Measurements from ENCODE around the gene TEAD4.

TEAD4 gene

DNA sequence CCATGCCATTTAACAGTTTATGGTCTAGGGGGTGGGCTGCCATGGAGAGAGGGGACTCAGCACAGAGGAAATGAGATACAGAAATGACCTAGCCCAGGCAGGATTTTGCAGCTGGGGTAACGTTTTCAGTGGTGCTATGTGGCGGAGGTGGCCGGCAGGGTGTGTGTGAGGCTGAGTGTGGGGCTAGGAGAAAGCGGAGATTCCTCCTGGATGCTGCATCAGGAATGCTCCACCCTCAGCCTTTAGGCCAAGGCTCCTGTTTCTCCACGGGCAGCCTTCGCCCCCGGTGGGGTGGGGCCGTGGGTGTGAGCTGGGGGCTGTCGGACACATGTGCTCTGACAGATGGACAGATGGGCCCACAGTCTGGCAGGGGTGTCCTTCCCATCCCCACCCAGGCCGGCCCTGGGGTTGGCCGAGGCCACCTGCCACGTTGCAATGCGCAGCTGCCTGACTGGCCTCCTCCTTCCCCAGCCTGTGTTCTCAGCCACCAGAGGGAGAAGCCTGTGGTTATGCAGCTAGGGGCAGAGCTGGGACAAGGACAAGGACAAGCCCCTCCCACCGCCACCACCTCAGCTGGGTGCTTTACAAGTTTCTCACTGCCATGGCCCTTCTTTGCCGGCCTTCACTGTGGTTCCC is 44.3 kb downstream of the TEAD4 start:
- DNase-seq, result no peak

DNA sequence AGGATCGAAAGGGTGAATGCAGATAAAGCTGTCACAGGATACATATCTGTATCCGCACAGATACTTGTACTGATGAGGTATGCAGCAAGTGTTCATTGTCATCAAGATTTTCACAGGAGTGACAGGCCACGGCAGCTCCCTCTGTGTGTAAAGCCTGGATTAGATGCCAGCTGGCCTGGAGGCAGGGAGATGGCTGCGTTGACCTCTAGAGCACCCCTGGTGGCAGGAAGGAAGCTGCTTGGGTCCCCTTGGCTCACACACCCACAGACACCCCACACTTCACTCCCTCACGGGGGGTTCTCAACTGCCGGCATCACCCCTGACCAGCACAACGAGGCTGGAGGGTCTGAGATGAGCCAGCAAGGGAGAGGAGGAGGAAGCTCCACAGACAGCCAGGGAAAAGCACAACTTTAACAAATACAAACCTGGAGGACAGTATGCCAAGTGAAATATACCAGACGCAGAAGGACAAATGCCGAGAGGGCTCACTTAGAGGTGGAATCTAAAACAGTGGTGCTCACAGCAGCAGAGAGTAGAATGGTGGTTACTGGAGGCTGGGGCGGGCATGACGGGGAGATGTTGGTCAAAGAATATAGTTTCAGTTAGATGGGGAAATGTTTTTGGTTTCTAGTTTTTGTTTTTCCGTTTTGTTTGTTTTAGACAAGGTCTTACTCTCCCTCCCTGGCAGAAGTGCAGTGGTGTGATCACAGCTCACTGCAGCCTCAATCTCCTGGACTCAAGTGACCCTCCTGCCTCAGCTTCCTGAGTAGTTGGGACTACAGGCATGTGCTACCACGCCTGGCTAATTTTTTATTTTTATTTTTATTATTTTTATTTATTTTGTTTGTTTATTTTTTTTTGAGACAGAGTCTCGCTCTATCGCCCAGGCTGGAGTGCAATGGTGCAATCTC is 45.7 kb downstream of the TEAD4 start:
- no peak for DNase-seq

DNA sequence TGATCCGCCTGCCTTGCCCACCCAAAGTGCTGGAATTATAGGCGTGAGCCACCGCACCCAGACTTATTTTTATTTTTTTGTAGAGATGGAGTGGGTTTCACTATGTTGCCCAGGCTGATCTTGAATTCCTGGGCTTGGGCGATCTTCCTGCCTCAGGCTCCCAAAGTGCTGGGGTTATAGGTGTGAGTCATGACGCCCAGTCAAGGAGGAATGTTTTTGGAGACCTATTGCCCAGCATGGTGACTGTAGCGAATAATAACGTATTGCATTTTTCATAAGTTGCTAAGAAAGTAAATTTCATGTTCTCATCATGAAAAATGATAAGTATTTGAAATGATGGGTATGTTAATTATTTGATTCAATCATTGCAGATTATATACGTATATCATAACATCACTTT is 46.5 kb downstream of the TEAD4 start:
- no peak for DNase-seq

DNA sequence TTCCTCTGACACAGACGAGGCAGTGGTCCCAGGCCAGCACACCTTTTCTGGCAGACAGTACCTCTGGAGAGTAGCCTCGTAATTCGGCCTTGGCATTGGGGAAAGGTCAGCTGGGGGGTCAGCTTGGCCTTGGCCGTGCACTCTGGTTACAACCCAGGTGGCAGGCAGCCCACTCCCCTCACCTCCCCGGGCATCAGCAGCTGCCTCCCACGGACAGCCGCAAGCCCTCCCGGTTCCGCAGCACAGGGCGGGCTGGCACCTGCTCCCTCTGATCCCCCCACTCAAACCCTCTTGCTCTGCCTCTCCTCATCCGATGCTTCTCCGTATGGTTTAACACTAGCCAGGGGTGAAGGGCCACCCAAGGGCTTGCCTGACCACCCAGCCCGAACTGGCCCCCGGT is 50.6 kb downstream of the TEAD4 start:
- no peak for DNase-seq

DNA sequence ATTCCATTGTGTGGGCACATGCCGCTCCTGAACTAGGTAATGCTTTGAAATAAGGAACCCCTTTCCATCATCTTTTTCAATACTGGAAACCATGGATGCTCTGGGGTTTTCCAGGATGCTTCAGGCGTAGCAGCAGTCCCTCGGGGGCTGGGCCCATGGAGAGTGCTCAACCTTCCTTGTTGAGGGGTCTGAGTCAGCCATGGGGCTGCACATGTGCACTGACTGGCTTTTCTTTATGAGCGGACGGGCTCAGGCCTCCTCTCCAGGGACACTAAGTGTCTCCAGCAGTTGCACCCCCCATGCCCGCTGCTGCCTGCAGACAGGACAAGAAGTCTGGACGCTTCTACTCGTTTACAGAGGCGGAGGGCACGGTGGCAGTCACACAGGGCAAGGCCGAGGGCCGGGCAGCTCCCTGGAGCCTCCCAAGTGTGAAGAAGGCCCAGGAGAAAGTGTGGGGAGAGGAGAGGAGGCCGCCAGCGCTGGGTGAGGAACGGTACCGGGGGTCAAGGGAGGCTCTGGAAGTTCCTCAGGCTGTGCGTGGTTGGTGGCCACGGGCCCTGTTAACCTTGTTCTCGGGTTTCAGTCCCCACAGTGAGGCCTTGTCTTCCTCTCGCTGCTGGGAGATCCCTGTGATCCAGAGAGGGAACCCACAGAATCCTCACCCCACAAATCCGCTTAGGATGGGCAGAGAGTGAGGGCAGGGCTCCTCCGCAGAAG is 51.2 kb downstream of the TEAD4 start:
- no peak for DNase-seq

DNA sequence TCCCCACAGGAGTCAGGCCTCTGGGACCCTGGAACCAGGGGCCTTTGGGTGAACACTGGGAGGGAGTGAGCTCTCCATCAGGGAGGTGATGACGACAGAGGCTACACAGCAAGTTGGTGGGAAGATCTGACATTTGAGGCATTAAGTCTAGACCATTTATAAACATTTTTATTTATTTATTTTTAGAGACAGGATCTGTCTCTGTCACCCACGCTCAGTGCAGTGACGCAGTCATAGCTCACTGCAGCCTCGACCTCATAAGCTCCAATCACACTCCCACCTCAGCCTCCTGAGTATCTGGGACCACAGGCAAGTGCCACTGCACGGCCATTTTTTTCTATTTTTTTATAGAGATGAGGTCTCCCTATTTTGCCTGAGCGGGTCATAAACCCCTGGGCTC is 53.6 kb downstream of the TEAD4 start:
- DNase-seq, result no peak

DNA sequence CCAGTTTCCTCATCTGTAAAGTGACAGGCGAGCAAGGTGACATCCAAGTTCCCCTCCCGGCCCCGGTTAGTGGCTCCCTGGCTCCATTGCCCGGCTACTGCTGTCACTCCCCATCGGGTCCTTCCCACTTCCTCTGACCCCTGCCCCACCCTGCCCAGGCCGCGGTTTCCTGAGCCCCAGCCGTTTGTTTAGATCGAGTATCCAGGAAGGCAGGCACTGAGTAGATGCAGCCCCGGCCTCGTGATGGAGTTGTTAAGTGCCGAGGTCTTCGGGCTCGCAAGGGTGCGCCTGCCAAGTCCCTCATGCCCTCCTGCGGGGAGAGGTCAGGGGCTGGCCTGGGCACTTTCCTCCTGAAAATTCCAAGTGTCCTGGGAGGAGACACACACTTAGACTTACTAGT is 55.4 kb downstream of the TEAD4 start:
- DNase-seq, result no peak

DNA sequence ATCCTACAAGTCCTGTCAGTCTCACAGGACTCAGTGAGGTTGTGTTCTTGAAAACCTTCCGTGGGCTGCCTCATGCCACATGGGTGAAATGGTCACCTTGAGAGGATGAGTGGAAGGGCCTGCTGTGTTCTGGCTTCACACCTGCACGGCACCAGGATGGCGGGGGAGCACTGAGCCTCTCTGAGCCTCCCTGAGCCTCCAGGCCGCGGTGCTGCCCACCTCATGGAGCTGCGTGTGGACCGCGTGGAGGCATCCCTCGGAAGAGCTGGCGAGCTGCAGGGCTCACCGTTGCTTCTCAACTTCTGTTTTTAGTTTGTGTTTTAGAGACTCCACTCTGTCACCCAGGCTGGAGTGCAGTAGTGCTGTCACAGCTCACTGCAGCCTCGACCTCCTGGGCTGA is 56.2 kb downstream of the TEAD4 start:
- DNase-seq, result no peak

DNA sequence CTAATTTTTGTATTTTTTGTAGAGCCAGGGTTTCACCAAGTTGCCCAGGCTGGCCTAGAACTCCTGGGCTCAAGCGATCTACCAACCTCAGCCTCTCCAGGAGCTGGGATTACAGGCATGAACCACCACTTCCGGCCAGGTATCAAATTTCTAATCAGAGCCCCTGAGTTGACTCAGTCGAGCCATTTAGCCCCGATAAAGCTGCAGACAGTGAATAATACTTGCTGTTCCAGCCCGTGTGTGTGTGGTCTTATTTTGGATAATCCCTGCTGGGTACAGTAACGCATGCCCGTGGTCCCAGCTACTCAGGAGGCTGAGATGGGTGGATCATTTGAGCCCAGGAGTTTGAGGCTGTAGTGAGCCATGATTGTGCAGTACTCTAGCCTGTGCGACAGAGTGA is 57.0 kb downstream of the TEAD4 start:
- DNase-seq, result no peak

DNA sequence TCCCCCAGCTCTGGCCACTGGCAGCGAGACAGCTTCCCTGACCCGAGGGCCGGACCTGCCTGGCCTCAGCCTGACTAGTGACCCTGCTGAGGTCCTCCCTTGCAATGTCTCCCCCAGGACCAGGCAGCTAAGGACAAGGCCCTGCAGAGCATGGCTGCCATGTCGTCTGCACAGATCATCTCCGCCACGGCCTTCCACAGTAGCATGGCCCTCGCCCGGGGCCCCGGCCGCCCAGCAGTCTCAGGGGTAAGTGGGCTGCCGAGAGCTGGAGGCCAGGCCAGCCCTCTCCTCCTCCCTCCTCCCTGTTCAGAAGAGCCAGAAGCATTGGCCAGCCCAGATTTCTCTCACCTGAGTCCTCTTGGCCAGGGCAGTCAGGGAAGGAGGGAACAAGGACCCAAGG is 58.1 kb downstream of the TEAD4 start:
- no peak for DNase-seq

DNA sequence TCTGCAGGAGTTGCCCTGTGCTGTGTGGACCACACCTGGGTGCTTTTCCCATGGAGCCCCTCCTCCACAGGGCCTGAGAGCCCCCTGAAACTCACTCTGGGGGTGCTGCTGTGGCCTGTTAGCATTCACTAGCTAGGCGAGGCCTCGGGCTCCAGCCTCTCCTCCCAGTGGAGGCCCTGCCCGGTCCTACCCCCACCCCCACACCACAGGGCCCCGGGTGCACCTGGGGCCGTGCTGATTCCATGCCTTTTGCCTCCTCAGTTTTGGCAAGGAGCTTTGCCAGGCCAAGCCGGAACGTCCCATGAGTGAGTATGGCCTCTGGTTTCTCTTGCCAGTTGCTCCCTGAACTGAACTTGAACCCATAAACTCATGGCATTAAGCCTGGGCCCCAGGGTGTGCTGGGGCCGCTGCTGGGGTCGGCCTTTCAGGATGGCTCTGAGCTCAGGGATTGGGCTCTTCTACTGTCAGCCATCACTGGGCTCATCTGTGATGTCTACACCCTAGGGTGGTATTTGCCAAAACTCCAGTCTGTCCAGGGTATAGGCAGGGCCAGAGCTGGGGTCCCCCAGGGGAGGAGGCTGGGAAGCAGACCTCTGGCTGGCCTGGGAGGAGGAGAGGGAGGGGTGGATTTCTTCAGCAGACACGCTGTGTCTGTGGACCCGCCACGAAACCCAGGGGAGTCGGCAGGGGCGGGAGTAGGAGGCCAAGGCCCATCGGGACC is 59.2 kb downstream of the TEAD4 start:
- DNase-seq, result no peak

DNA sequence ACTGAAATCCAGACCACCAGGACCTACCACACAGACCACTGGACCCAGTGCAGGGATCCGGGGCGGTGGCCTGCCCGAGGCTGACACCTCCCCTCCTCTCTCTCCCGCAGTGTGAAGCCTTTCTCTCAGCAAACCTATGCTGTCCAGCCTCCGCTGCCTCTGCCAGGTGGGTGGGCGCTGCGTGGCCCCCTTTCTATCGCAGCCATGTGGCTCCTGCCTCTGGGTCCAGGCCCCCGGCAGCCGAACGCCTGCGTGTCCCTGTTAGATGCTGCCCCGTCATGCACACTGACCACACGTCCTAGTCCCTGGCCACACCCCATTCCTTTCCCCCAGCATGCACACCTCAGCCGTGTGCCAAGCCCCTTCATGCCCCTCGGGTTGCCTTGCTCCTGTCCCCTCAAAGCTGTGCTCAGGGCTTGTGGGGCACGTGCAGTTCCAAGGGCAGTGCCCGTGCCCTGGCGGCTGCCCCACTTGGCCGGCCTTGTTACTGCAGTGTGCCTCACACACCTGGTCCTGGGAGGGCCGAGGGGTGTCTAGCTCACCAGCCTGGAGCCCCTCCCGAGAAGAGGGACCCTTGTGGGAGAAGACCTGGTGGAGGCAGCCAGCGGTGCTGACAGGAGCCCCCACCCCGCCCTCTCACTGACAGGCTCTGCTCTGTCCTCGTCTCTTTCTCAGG is 59.9 kb downstream of the TEAD4 start:
- DNase-seq, result no peak

DNA sequence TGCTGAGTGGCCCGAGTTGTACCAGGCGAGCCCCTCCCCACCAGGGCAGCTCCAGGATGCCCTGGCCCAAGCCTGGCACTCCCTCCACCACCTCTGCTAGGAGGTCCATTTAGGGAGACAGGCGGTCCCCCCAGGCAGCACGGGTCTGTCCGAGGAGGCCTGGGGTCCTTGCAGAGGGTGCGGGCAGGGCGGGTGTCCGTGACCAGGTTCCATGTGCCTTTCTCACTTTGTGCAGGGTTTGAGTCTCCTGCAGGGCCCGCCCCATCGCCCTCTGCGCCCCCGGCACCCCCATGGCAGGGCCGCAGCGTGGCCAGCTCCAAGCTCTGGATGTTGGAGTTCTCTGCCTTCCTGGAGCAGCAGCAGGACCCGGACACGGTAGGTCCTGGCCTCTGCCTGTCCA is 61.2 kb downstream of the TEAD4 start:
- DNase-seq, result no peak

DNA sequence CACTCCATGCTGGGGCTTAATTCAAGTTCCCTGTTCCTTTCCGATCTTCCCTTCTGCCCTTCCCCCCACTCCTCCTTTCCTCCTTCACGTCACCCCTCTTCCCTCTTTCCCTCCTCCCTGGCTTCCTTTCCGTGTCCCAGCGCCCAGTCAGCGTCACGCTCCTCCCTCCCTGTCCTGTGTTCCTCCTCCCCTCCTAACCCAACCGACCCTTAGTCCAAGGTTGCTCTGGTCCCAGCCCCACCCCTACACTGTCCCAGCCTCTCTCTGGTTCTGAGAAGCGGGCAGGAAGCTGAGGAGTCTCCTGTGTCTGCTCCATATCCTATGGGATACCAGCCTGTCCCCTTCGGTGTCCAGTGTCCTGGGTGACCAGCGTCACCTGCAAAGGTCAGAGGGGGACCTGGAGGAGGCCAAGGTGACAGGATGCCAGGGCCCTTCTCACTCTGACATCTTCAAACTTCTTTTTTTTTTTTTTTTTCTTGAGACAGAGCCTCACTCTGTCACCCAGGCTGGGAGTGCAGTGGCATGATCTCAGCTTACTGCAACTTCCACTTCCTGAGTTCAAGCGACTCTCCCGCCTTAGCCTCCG is 61.7 kb downstream of the TEAD4 start:
- DNase-seq, result no peak

DNA sequence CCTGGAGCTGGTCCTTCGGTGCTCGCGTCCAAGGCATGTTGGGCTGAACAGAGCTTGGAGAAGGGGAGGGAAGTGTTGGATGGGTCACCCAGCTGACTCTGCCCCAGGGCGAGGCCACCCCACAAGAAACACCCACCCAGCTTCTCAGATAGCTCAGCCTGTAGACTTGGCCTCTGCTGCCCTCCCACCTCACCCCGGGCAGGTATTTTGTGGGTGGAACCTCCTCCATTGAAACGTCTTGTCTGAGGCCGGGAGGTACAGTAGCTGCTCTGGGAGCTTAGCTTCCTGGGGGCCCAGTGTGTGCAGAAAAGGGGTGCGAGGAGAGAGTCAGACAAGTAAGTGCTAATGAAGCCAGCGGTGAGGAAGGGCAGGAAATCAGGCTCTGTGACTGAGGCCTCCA is 63.2 kb downstream of the TEAD4 start:
- no peak for DNase-seq

DNA sequence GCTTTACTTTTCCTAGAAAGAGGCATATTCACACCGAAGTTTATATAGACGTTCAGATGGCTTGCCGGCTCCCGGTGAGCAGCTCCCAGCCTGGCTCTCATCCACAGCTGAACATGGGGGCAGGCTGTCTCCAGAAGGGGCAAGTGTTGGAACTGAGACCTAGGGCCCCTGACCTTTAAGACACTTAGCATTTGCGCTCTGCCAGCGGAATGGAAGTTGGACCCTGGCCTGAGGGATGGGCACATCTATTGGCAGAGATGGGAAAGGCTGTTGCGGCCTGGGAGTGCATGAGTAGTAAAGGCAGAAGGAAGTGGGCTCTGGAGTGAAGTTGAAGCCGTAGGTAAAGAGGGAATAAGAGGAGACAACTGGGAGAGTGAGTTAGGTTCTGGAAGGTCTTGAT is 63.8 kb downstream of the TEAD4 start:
- DNase-seq, result no peak

DNA sequence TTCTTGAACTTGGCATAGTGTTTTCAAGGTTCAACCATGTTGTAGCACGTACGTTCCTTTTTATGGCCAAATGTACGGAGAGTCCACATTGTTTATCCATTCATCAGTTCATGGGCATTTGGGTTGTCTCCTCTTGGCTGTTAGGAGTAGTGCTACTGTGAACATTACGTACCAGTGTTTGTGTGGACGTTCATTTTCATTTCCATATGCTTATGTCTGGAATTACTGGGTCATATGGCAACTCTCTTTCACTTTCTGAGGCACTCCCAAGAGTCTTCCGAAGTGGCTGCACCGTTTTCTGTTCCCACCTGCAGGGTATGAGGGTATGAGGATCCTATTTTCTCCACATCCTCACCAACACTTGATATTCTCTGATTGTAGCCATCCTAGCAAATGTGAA is 68.9 kb downstream of the TEAD4 start:
- DNase-seq, result no peak

DNA sequence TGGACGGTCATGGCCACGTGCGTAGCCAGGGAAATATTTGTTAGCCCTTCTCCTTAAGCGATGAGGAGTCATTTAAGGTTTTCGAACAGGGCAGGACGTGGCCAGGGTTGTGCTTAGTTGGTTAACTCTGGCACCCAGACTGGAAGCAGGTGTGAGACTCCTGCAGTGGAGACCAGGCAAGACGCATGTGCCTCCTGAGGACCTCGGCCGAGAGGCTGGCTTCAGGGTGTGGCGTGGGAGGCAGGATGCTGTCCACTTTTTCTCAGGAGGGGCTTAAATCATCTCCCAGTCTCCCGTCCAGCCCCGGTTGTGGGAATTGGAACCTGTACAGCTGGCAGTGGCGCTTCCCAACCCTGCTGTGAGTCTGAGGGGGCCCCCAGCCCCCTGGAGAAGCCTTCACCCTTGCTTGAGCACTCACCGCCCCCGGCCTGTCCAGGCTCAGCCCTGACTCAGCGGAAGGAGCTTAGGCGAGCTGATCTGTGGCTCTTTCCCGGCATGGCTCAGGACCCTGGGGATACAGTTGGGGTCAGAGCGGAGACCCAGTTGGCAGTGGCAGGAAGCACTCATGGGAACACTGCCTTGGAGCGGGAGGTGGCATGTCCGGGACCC is 71.7 kb downstream of the TEAD4 start:
- no peak for DNase-seq

DNA sequence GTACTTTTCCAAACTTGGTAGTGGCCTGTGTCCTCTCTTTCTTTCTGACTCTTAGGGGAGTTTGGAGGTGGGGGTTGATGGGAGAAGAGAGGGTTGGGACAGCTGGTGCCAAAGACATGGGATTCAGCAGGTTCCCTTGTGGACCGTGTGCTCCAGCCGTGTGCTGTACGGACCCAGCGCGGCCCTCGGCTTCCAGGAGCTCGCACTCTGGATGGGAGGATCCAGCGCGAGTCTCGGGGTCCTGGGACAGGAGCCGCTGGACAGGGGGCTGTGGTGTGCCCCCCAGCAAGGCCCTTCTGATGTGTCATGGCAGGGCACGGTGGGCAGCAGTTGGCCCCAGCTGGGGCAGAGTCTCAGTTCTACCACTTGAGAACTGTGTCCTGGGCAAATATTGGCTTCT is 73.0 kb downstream of the TEAD4 start:
- no peak for DNase-seq

DNA sequence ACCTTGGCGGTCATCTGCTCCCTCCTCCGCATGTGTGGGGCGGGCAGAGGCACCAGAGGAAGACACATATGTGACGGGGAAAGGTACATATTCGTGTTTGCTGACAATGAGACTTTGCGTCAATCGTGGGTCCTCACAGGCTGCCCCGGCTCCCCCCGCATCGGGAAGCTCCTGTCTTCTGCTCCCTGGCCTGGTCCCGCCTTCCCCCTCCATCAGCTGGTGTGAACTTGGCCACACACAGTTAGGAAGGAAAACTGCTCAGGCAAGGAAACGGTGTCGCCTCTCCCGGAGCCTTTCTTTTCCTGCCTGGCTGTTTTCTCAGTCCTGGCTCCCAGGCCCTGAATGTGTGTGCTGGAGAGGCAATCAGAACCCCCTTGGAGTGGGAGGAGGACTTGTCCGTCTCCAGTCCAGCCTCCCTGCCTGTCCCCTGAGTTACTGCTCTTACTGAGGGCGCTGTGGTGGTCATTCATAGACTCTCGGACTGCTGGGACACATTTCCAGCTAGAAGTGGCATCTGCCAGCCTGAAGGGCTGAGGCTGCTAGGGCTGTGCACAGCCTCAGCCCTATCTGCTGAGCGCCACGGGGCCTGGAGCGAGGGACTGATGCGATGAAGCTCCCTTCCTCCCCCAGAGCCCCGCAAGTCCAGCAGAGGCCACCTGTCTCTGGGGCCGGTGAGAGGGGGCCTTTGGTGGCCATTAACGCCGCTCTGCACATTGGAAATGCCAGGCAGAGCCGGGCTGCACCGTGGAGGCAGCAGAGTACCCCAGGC is 73.8 kb downstream of the TEAD4 start:
- DNase-seq, result no peak

DNA sequence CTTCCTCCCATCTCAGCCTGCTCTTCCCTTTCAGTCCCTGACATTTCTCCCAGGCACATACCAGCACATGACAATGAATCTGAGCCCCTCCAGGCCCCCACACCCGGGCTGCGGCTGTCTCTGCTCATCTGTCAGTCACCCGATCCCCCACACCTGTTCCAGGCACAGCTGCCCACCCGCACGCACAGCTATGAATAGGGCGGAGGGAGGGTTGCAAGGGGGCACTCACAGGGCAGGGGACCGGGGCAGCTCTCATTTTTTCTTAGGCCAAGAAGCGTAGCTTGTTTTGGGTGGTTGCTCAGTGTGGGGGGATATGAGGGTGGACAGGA is 74.3 kb downstream of the TEAD4 start:
- no peak for DNase-seq

Data from activated CD4-positive, CD25-positive, alpha-beta regulatory T cell treated with anti-CD3 and anti-CD28 coated beads, Interleukin-2, amount 50 U/mL, for 72 hours (primary cell).